Ishikawa (cell line): ENCODE measurements around the gene SLC6A11.

Source experiments
- CEBPB ChIP-seq: IDR thresholded peaks from 2 replicates; pipeline ENCODE4 v1.6.1; 2012
- CREB1 ChIP-seq: IDR thresholded peaks from 2 replicates; pipeline ENCODE4 v1.6.1; 2012; ENCODE audit warnings: low read depth
- EGR1 ChIP-seq: IDR thresholded peaks from 2 replicates; pipeline ENCODE4 v1.6.1; 2012
- EP300 ChIP-seq: IDR thresholded peaks from 2 replicates; pipeline ENCODE4 v1.6.1; 2012; ENCODE audit warnings: borderline replicate concordance
- FOXM1 ChIP-seq: IDR thresholded peaks from 2 replicates; pipeline ENCODE4 v1.6.1; 2012; ENCODE audit warnings: low read depth, borderline replicate concordance
- MAX ChIP-seq: IDR thresholded peaks from 2 replicates; pipeline ENCODE4 v1.6.1; 2012
- NFIC ChIP-seq: IDR thresholded peaks from 2 replicates; pipeline ENCODE4 v1.6.1; 2012
- RAD21 ChIP-seq: IDR thresholded peaks from 2 replicates; pipeline ENCODE4 v1.6.1; 2012; ENCODE audit warnings: low read depth
- REST ChIP-seq: IDR thresholded peaks from 2 replicates; pipeline ENCODE4 v1.6.1; 2012; ENCODE audit warnings: low read depth, mild to moderate bottlenecking
- TAF1 ChIP-seq: IDR thresholded peaks from 2 replicates; pipeline ENCODE4 v1.6.1; 2012; ENCODE audit warnings: low read depth, mild to moderate bottlenecking
- TCF12 ChIP-seq: IDR thresholded peaks from 2 replicates; pipeline ENCODE4 v1.6.1; 2012; ENCODE audit warnings: low read depth
- TEAD4 ChIP-seq: IDR thresholded peaks from 2 replicates; pipeline ENCODE4 v1.6.1; 2012
- USF1 ChIP-seq: IDR thresholded peaks from 2 replicates; pipeline ENCODE4 v1.6.1; 2012
- YY1 ChIP-seq: IDR thresholded peaks from 2 replicates; pipeline ENCODE4 v1.6.1; 2012; ENCODE audit warnings: low read depth
- ZBTB7A ChIP-seq: IDR thresholded peaks from 2 replicates; pipeline ENCODE4 v1.6.1; 2012; ENCODE audit warnings: low read depth

The SLC6A11 gene

GRCh38 chr3:10927551-10927950 is 111.5 kb downstream of the SLC6A11 start:
- no peak for TF ChIP-seq YY1
- no peak for TF ChIP-seq REST
- TF ChIP-seq ZBTB7A, result no peak
- no peak for TF ChIP-seq EGR1
- TF ChIP-seq CREB1, result no peak
- no peak for TF ChIP-seq MAX
- no peak for TF ChIP-seq USF1
- TF ChIP-seq NFIC, result no peak
- no peak for TF ChIP-seq TEAD4
- TF ChIP-seq FOXM1, result no peak
- no peak for TF ChIP-seq CEBPB
- TF ChIP-seq RAD21, result no peak
- no peak for TF ChIP-seq TCF12
- TF ChIP-seq TAF1, result no peak
- no peak for TF ChIP-seq EP300

GRCh38 chr3:10928407-10928960 is 112.5 kb downstream of the SLC6A11 start:
- no peak for TF ChIP-seq NFIC
- TF ChIP-seq TAF1, result no peak
- no peak for TF ChIP-seq CEBPB
- TF ChIP-seq ZBTB7A, result no peak
- no peak for TF ChIP-seq RAD21
- TF ChIP-seq TEAD4, result no peak
- no peak for TF ChIP-seq REST
- TF ChIP-seq MAX, result no peak
- TF ChIP-seq CREB1, result no peak
- TF ChIP-seq EGR1, result no peak
- TF ChIP-seq USF1, result no peak
- no peak for TF ChIP-seq TCF12
- no peak for TF ChIP-seq FOXM1
- no peak for TF ChIP-seq YY1
- no peak for TF ChIP-seq EP300

- TF ChIP-seq EGR1 (no peak), TAF1 (no peak), NFIC (no peak), YY1 (no peak), USF1 (no peak), RAD21 (no peak), CREB1 (no peak), FOXM1 (no peak), EP300 (no peak), TCF12 (no peak), ZBTB7A (no peak)
These were observed 113.0 kb downstream of the SLC6A11 start for GRCh38 chr3:10928961-10929471.

- TF ChIP-seq MAX, result no peak
- no peak for TF ChIP-seq CREB1
- TF ChIP-seq YY1, result no peak
- no peak for TF ChIP-seq EGR1
- TF ChIP-seq REST, result no peak
- TF ChIP-seq TEAD4, result no peak
- TF ChIP-seq ZBTB7A, result no peak
- TF ChIP-seq EP300, result no peak
- no peak for TF ChIP-seq TAF1
- no peak for TF ChIP-seq CEBPB
- no peak for TF ChIP-seq TCF12
- no peak for TF ChIP-seq FOXM1
- no peak for TF ChIP-seq RAD21
These were observed 114.1 kb downstream of the SLC6A11 start for GRCh38 chr3:10929978-10930665.
